Activated CD4-positive, alpha-beta memory T cell treated with anti-CD3 and anti-CD28 coated beads, Interleukin-2, amount 10 ng/mL, durations not matched to agents 7 days and 5 days (primary cell): Measurements from ENCODE around the gene LSM4. TPM values are rescaled to one million over a fixed set of nuclear protein-coding genes. Genes with fewer than 3 reads are reported as not detected.
"Not testable (repeated sequence)": the region's sequence is repeated elsewhere in the genome, so short reads cannot be mapped to it uniquely, and the experiment has no call there.

Experiments
- CTCF ChIA-PET: fragments of 350-600 bp; sonication (Branson Sonifier 250); formaldehyde crosslinking; loops from one replicate; lab custom pipeline; 2021; ENCODE audit warnings: antibody characterized with exemption, inconsistent platforms; lab: Charles Lee
- POLR2A ChIA-PET: fragments of 350-600 bp; sonication (Branson Sonifier 250); formaldehyde crosslinking; loops from one replicate; lab custom pipeline; 2021; ENCODE audit warnings: antibody characterized with exemption; lab: Charles Lee
- DNase-seq: peaks from one replicate; pipeline ENCODE4 v3.0.0-alpha.2; 2020
- H3K27ac Mint-ChIP-seq: one replicate; pipeline ENCODE4 v1.8.0; 2021; ENCODE audit warnings: mild to moderate bottlenecking, mixed read lengths
- H3K27me3 Mint-ChIP-seq: one replicate; pipeline ENCODE4 v1.8.0; 2021; ENCODE audit warnings: mixed read lengths
- H3K36me3 Mint-ChIP-seq: one replicate; pipeline ENCODE4 v1.8.0; 2021; ENCODE audit warnings: low read depth, mixed read lengths
- H3K4me1 Mint-ChIP-seq: one replicate; pipeline ENCODE4 v1.8.0; 2021; ENCODE audit warnings: mixed read lengths
- H3K4me3 Mint-ChIP-seq: one replicate; pipeline ENCODE4 v1.8.0; 2021; ENCODE audit warnings: mild to moderate bottlenecking, mixed read lengths
- H3K9me3 Mint-ChIP-seq: one replicate; pipeline ENCODE4 v1.8.0; 2021; ENCODE audit warnings: mixed read lengths
- total RNA-seq, 2 experiments: library from RNA; stranded (reverse); gene quantifications; one replicate each; pipeline ENCODE4 v1.2.3, GENCODE V29; 2021

Gene LSM4
- total RNA-seq, 2 experiments from 2014 or later: 180 to 186 TPM

DNA sequence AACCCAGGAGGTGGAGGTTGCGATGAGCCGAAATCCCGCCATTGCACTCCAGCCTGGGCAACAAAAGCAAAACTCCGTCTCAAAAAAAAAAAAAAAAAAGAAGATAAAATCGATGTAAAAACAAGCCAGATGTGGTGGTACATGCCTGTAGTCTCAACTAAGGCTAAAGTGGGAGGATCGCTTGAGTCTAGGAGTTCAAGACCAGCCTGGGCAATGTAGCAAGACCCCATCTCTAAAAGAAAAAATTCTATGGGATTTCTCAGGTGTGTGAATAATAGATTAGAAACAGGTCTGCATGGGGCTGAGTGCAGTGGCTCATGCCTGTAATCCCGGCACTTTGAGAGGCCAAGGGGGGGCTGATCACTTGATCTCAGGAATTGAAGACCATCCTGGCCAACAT is 28.7 kb upstream of the LSM4 start:
- POLR2A ChIA-PET: no interaction called here
- Mint-ChIP-seq H3K36me3 (peaks cover 13% of the 10 kb centered on the region), H3K27me3 (no peaks in the 10 kb centered on the region), H3K4me1 (no peaks in the 10 kb centered on the region), H3K27ac (no peak overlapping the region), H3K4me3 (no peak overlapping the region), H3K9me3 (no peaks in the 10 kb centered on the region)
- no peak for DNase-seq
- CTCF ChIA-PET: interaction anchor here (1.7 kb wide), 1 partner anchor 37 kb away, joined by 4 read pairs; no protein-coding TSS in a partner anchor

DNA sequence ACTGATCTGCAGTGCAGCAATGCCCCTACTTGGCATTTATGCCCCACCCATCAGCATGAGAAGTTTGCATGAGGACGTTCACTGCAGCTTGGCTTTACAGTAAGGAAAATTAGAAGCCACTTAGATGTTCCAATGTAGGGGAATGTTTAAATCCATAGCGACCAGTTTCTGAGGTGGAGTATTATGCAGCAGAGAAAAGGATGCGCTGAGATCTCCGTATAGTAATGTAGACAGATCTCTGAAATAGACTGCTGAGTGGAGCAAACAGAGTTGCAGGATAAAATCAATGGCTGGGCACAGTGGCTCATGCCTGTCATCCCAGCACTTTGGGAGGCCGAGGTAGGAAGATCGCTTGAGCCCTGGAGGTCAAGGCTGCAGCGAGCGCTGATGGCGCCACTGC is 27.6 kb upstream of the LSM4 start:
- Mint-ChIP-seq H3K27ac (no peak overlapping the region), H3K9me3 (no peaks in the 10 kb centered on the region), H3K27me3 (no peaks in the 10 kb centered on the region), H3K36me3 (peaks cover 9% of the 10 kb centered on the region), H3K4me3 (no peak overlapping the region), H3K4me1 (peaks cover 5% of the 10 kb centered on the region)
- ChIA-PET CTCF (interaction anchor here (0.9 to 1.7 kb wide), 2 partner anchors 38 to 60 kb away, joined by 3 to 4 read pairs; no protein-coding TSS in a partner anchor), POLR2A (no interaction called here)
- no peak for DNase-seq

DNA sequence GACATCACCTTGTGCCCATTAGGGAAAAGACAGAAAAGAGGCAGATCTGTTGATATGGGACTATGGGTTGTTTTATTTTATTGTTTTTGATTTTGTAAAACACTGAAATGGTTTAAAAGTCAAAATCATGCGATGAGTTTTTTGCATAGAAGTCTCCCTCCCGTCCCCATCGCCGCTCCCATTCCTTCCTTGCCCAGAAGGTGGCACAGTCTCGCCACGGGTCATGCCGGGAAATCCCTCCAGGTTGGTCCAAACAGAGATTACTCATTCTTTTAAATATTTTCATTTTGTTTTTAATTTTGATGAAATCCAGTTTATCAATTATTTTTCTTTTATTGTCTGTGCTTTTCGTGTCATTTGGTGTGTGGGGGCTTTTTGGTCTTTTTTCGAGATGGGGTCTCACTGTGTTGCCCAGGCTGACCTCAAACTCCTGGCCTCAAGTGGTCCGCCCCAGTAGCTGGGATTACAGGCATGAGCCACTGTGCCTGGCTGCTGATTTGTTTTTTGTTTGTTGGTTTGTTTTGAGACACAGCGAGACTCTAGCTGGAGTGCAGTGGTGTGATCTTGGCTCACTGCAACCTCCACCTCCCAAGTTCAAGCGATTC is 26.8 kb upstream of the LSM4 start:
- DNase-seq: peak; percentile 33
- POLR2A ChIA-PET: interaction anchor here (1.1 kb wide), 1 partner anchor 11 kb away, joined by 3 read pairs; no protein-coding TSS in a partner anchor
- no peaks in the 10 kb centered on the region for H3K9me3 Mint-ChIP-seq
- H3K27ac Mint-ChIP-seq: no peak overlapping the region
- H3K4me3 Mint-ChIP-seq: no peak overlapping the region
- peaks cover 5% of the 10 kb centered on the region for H3K4me1 Mint-ChIP-seq
- peaks cover 11% of the 10 kb centered on the region for H3K36me3 Mint-ChIP-seq
- CTCF ChIA-PET: interaction anchor here (0.9 kb wide), 1 partner anchor 61 kb away, joined by 3 read pairs; no protein-coding TSS in a partner anchor
- H3K27me3 Mint-ChIP-seq: no peaks in the 10 kb centered on the region

DNA sequence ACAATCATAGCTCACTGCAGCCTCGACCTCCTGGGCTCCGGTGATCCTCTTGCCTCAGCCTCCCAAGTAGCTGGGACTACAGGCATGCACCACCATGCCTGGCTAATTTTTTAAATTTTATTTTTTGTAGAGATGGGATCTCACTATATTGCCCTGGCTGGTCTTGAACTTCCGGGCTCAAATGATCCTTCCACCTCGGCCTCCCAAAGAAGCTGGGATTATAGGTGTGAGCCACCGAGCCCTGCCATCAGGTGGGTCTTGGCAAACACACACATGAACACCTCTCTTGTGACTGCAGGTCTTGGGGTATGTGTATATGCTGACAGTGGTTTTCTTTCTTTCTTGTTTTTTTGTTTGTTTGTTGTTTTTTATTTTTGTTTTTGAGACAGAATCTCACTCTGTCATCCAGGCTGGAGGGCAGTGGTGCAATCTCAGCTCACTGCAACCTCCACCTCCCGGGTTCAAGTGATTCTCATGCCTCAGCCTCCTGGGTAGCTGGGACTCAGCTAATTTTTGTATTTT is 26.0 kb upstream of the LSM4 start:
- POLR2A ChIA-PET, H3K27me3 Mint-ChIP-seq, DNase-seq, H3K4me3 Mint-ChIP-seq, H3K27ac Mint-ChIP-seq, H3K9me3 Mint-ChIP-seq, H3K4me1 Mint-ChIP-seq: not testable (repeated sequence)
- CTCF ChIA-PET: interaction anchor here (1.2 kb wide), 1 partner anchor 69 kb away, joined by 3 read pairs; no protein-coding TSS in a partner anchor
- H3K36me3 Mint-ChIP-seq: peaks cover 14% of the 10 kb centered on the region

DNA sequence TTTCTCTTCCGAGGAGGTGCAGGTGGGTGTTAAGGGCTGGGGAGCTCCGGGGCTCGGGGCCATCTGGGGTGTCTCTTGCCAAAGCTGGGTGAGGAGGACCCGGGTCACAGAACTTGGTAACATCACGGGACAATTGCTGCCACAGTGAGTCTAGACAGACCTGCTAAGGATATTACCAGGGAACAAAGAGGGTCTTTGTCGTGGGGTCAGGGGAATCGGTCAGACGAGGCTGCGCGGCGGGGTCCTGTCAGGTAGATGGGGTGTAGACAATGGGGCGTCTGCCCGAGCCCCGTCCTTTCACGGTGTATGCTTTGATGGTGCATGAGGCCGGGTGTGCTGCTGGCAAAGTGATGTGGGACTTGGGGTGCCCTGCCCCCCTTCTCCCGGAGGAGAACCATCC is 25.3 kb upstream of the LSM4 start:
- DNase-seq: no peak
- CTCF ChIA-PET: interaction anchor here (1.2 kb wide), 1 partner anchor 68 kb away, joined by 3 read pairs; no protein-coding TSS in a partner anchor
- no peak overlapping the region for H3K27ac Mint-ChIP-seq

DNA sequence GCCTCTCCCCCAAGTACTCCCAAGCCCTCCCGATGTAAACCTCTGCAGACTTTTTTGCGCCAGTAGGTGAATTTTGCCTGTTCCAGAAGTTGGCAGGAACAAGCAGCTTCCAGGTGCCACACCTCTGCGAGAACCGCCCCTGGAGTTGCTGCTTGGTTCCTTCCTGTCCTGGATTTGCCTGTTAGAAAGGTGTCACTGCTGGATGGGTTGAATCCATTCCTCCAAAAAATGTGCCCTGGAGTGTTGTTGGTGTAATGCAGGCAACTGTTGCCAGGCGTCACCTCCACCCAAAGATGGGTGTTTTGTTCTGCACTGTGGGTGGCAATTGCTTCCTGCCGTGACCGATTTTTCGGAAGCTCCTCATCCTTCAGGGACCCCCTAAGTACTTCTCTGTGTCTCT is 23.2 kb upstream of the LSM4 start:
- no peak overlapping the region for H3K27ac Mint-ChIP-seq
- peaks cover 19% of the 10 kb centered on the region for H3K4me1 Mint-ChIP-seq
- no peaks in the 10 kb centered on the region for H3K9me3 Mint-ChIP-seq
- ChIA-PET POLR2A (no interaction called here), CTCF (interaction anchor here (0.6 to 1.4 kb wide), 2 partner anchors 16 to 42 kb away, joined by 3 to 4 read pairs; no protein-coding TSS in a partner anchor)
- DNase-seq: no peak
- H3K27me3 Mint-ChIP-seq: no peaks in the 10 kb centered on the region
- peaks cover 18% of the 10 kb centered on the region for H3K36me3 Mint-ChIP-seq
- no peak overlapping the region for H3K4me3 Mint-ChIP-seq

More for the DNA sequence above, 25.3 kb upstream of the LSM4 start:
- POLR2A ChIA-PET: interaction anchor here (0.6 kb wide), 1 partner anchor 55 kb away, joined by 3 read pairs; no protein-coding TSS in a partner anchor
- Mint-ChIP-seq H3K4me1 (peaks cover 7% of the 10 kb centered on the region), H3K9me3 (no peaks in the 10 kb centered on the region), H3K27me3 (no peaks in the 10 kb centered on the region), H3K36me3 (peaks cover 15% of the 10 kb centered on the region), H3K4me3 (no peak overlapping the region)

DNA sequence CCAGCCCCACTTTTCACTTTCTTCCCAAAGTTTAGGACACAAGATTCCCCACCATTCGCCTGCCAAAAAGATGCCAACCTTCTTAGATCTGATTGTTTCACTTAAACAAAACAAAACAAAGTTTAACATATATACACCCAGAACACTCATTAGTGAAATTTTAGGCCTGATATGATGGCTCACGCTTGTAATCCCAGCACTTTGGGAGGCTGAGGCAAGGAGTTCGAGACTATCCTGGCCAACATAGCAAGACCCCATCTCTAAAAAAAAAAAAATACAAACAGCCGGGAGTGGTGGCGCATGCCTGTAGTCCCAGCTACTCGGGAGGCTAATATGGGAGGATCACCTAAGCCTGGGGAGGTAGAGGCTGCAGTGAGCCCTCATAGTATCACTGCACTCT is 22.4 kb upstream of the LSM4 start:
- no peak overlapping the region for H3K4me3 Mint-ChIP-seq
- peaks cover 20% of the 10 kb centered on the region for H3K4me1 Mint-ChIP-seq
- ChIA-PET POLR2A (no interaction called here), CTCF (interaction anchor here (0.7 kb wide), 1 partner anchor 1224 kb away, joined by 3 read pairs; no protein-coding TSS in a partner anchor)
- H3K27me3 Mint-ChIP-seq: no peaks in the 10 kb centered on the region
- no peak overlapping the region for H3K27ac Mint-ChIP-seq
- DNase-seq: no peak
- H3K9me3 Mint-ChIP-seq: no peaks in the 10 kb centered on the region
- peaks cover 18% of the 10 kb centered on the region for H3K36me3 Mint-ChIP-seq

DNA sequence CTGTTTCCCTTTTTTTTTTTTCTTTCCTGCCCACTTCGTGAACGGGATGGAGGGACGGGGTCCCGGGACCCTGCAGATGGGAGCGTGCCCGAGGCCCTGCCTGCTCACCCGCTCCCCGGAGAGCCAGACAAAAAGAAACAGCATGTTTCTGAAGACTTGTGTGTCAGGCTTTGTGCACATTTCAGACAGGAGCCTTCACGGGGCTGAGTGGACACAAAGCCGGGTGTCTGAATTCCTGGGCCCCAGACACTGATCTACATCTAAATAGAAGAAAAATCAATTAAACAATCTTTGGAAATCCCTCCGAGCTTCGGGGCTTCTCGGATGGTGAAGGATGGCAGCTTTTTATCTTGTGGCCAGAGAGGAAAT is 21.7 kb upstream of the LSM4 start:
- no peak overlapping the region for H3K4me3 Mint-ChIP-seq
- ChIA-PET POLR2A (interaction anchor here (0.6 kb wide), 1 partner anchor 17 kb away, joined by 3 read pairs; no protein-coding TSS in a partner anchor), CTCF (no interaction called here)
- peaks cover 25% of the 10 kb centered on the region for H3K4me1 Mint-ChIP-seq
- no peak overlapping the region for H3K27ac Mint-ChIP-seq
- DNase-seq: no peak
- peaks cover 18% of the 10 kb centered on the region for H3K36me3 Mint-ChIP-seq
- H3K27me3 Mint-ChIP-seq: no peaks in the 10 kb centered on the region
- no peaks in the 10 kb centered on the region for H3K9me3 Mint-ChIP-seq

DNA sequence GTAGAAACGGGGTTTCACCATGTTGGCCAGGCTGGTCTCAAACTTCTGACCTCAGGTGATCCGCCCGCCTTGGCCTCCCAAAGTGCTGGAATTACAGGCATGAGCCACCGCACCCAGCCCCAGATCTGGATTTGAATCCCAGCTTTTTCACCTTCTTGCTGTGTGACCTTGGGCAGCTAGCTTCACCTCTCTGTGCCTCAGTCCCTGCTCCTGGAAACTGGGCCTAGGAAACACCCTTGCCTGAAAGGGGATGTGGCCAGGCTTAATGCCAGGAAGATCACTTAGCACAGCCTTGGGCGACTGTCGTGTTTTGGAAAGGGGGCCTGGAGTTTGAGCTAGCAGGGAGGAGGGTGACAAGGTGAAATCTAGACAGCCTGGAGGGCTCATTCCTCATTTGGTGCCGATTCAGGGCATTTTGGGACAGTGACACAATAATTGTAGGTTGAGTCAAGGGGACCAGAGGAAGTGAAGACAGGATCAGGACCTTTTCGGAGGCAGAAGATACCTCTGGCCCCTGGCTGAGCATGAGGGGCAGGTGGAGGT is 19.3 kb upstream of the LSM4 start:
- peaks cover 1% of the 10 kb centered on the region for H3K27me3 Mint-ChIP-seq
- H3K4me3 Mint-ChIP-seq: peak overlapping the region; percentile 83
- ChIA-PET CTCF (interaction anchor here (1.0 to 2.6 kb wide), 4 partner anchors 18 to 297 kb away, joined by 3 to 14 read pairs (median 3); no protein-coding TSS in a partner anchor), POLR2A (interaction anchor here (1.0 to 4.5 kb wide), 3 partner anchors 20 to 62 kb away, joined by 3 to 28 read pairs (median 4); partner anchors contain the start of gene LSM4)
- H3K27ac Mint-ChIP-seq: peak overlapping the region; percentile 35
- no peaks in the 10 kb centered on the region for H3K9me3 Mint-ChIP-seq
- H3K36me3 Mint-ChIP-seq: peaks cover 15% of the 10 kb centered on the region
- DNase-seq: no peak
- H3K4me1 Mint-ChIP-seq: peaks cover 28% of the 10 kb centered on the region

DNA sequence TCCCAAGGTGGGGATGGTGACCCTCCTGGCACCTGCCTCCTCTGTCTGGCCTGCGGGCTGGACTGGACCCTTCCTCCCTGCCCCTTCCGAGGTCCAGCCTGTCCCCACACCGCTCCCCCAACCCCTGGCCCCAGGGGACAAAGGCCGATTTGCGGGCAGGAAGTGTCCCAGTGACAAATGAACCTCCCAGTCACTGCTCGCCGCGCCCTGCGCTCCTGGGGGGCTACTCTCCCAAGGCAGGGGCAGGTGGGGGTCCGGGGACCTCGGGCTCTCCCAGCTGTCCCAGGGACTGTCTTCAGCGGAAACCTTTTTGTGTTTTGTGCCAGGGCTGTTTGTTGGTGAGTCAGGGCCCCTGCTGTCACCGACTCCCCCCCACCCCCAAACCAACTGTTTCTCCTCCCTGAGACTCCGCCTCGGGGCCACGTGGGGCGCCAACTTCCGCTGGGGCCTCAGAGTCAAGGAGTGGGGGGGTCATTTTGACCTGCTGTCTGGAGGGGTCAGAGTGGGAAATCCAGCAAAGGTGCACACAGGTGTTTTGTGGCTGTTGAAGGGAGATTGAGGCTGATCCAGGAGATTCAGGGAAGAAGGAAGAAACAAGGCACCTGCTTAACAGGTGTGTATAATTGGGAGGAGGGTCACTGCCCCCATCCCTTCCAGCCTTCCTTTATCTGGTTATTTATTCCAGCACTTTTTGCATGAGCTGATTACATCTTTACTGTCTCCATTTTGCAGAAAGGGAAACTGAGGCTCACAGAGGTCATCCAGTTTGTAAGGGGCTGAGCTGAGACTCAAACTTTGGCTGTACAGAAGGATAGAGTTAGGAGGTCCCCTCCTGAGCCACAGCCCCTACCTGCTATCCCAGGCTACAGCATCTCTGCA is 18.4 kb upstream of the LSM4 start:
- peak overlapping the region; percentile 84 for H3K27ac Mint-ChIP-seq
- peak overlapping the region; percentile 83 for H3K4me3 Mint-ChIP-seq
- no peaks in the 10 kb centered on the region for H3K9me3 Mint-ChIP-seq
- peaks cover 26% of the 10 kb centered on the region for H3K4me1 Mint-ChIP-seq
- ChIA-PET POLR2A (interaction anchor here (1.0 to 4.5 kb wide), 2 partner anchors 49 to 61 kb away, joined by 3 to 28 read pairs; no protein-coding TSS in a partner anchor), CTCF (interaction anchor here (1.3 to 2.6 kb wide), 3 partner anchors 19 to 296 kb away, joined by 3 to 14 read pairs (median 3); no protein-coding TSS in a partner anchor)
- peaks cover 1% of the 10 kb centered on the region for H3K27me3 Mint-ChIP-seq
- DNase-seq: peak; percentile 73
- peaks cover 14% of the 10 kb centered on the region for H3K36me3 Mint-ChIP-seq

DNA sequence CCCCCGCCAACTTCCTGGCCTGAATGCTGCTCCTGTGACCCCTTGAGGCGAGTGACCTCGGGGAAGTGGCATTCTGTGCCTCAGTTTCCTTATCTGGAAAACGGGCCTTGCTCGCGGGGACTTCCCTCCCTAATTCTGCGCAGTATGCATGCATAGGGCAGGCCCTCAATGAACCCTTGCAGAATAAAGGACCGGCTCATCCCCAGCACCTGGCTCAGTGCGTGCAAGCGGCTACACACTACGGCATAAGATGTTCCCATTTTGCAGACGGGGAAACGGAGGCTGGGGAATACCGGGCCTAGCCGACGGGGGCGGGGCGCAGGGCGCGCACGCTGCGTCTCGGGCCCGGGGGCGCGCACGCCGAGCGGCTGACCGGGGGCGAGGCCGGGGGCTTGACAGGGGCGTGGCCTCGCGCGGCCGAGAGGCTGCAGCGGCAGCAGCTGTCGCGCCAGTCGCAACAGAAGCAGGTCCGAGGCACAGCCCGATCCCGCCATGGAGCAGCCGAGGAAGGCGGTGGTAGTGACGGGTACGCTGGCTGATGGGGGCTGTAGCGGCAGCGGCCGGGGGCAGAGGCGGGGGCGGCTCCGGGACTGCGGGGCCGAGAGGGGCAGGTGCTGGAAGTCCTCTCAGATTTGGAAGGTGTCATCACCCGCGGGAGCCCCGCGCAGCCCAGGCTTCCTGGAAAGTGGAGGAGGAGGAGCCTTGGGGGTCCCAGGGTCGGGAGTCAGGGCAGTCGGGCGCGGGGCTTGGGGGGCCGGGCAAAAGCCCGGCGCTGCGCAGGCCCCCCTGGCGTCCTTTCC is 17.5 kb upstream of the LSM4 start, which contains the start of gene PGPEP1:
Gene PGPEP1, plus strand, starts transcription at position 409 of the 800 bp plus-strand sequence. Its CDS starts 84 bp downstream, at position 493.
- peaks cover 11% of the 10 kb centered on the region for H3K36me3 Mint-ChIP-seq
- peak; percentile 68 for DNase-seq
- H3K4me3 Mint-ChIP-seq: peak within 1 kb of the TSS; percentile 83
- no peaks in the 10 kb centered on the region for H3K9me3 Mint-ChIP-seq
- CTCF ChIA-PET: interaction anchor here (1.0 to 4.0 kb wide), 9 partner anchors 12 to 249 kb away, joined by 3 to 29 read pairs (median 3); partner anchors contain the start of genes GDF15 and LSM4
- POLR2A ChIA-PET: interaction anchor here (1.0 to 4.5 kb wide), 4 partner anchors 26 to 81 kb away, joined by 3 to 28 read pairs (median 4); no protein-coding TSS in a partner anchor
- peak within 1 kb of the TSS; percentile 84 for H3K27ac Mint-ChIP-seq
- peaks cover 23% of the 10 kb centered on the region for H3K4me1 Mint-ChIP-seq
- peaks cover 1% of the 10 kb centered on the region for H3K27me3 Mint-ChIP-seq
